ENCODE data around the gene SH3BP5L.
"Not testable (repeated sequence)": the region's sequence is repeated elsewhere in the genome, so short reads cannot be mapped to it uniquely, and the experiment has no call there.

Gene SH3BP5L

GRCh38 chr1:248850536-248851251 is 25.0 kb upstream of the SH3BP5L start:
- no peak for DNase-seq

- DNase-seq, result no peak
These were observed 24.4 kb upstream of the SH3BP5L start for GRCh38 chr1:248850124-248850523.

GRCh38 chr1:248849637-248850036 is 23.9 kb upstream of the SH3BP5L start:
- DNase-seq, result no peak

- DNase-seq, result no peak
These were observed 23.4 kb upstream of the SH3BP5L start for GRCh38 chr1:248849152-248849551.

- no peak for DNase-seq
These were observed 22.9 kb upstream of the SH3BP5L start for GRCh38 chr1:248848602-248849001.

GRCh38 chr1:248847956-248848561 is 22.3 kb upstream of the SH3BP5L start:
- no peak for DNase-seq

- DNase-seq, result no peak
These were observed 21.7 kb upstream of the SH3BP5L start for GRCh38 chr1:248847181-248847955.

GRCh38 chr1:248844526-248844925 is 18.8 kb upstream of the SH3BP5L start:
- no peak for DNase-seq

GRCh38 chr1:248843687-248844086 is 18.0 kb upstream of the SH3BP5L start:
- no peak for DNase-seq

GRCh38 chr1:248842781-248843331 is 17.1 kb upstream of the SH3BP5L start:
- DNase-seq, result no peak

- peak; percentile 50 for DNase-seq
These were observed 16.1 kb upstream of the SH3BP5L start for GRCh38 chr1:248841702-248842395.

- no peak for DNase-seq
These were observed 15.2 kb upstream of the SH3BP5L start for GRCh38 chr1:248840946-248841345.

- DNase-seq, result no peak
These were observed 13.4 kb upstream of the SH3BP5L start for GRCh38 chr1:248839168-248839555.

- DNase-seq, result peak; percentile 90
These were observed 12.8 kb upstream of the SH3BP5L start for GRCh38 chr1:248838357-248839167.

GRCh38 chr1:248837781-248838356 is 12.2 kb upstream of the SH3BP5L start, which contains the start of gene ZNF672:
Gene ZNF672 (plus strand): TSS chr1:248838224. CDS start chr1:248847275, 9,051 bp downstream.
- DNase-seq, result peak; percentile 96

- DNase-seq, result peak; percentile 1
These were observed 11.5 kb upstream of the SH3BP5L start for GRCh38 chr1:248837045-248837780.

- peak; percentile 29 for DNase-seq
These were observed 8.7 kb upstream of the SH3BP5L start for GRCh38 chr1:248834343-248834940.

GRCh38 chr1:248831842-248832241 is 6.1 kb upstream of the SH3BP5L start:
- DNase-seq, result no peak

GRCh38 chr1:248830718-248831017 is 5.0 kb upstream of the SH3BP5L start:
- DNase-seq, result not testable (repeated sequence)

- no peak for DNase-seq
These were observed 3.1 kb upstream of the SH3BP5L start for GRCh38 chr1:248828845-248829244.

GRCh38 chr1:248825573-248825908 is 174 bp downstream of the SH3BP5L start:
- no peak for DNase-seq
